Neural progenitor cell (in vitro differentiated cells): ENCODE data around the gene DDC. TPM values are rescaled to one million over a fixed set of nuclear protein-coding genes. Genes with fewer than 3 reads are reported as not detected.

ENCODE experiments used
- DNase-seq: peaks from one replicate; pipeline ENCODE4 v3.0.0-alpha.2; 2016; ENCODE audit warnings: low spot score
- H2AFZ ChIP-seq: fragments of 200-600 bp; sonication (generic); replicated peaks from 2 replicates; pipeline ENCODE4 v1.6.1; 2016; ENCODE audit warnings: antibody characterized with exemption
- H3F3A ChIP-seq: fragments of 200-600 bp; sonication (generic); 2 replicates; pipeline ENCODE4 v1.6.1; 2016; ENCODE audit warnings: antibody characterized with exemption, low read depth
- H3K27ac ChIP-seq: fragments of 200-600 bp; sonication (generic); 2 replicates; pipeline ENCODE4 v1.5.1; 2016; ENCODE audit warnings: mild to moderate bottlenecking
- H3K27me3 ChIP-seq: fragments of 200-600 bp; sonication (generic); 2 replicates; pipeline ENCODE4 v1.6.1; 2016; ENCODE audit warnings: mild to moderate bottlenecking, moderate library complexity
- H3K36me3 ChIP-seq: fragments of 200-600 bp; sonication (generic); 2 replicates; pipeline ENCODE4 v1.5.1; 2016
- H3K4me1 ChIP-seq: fragments of 200-600 bp; sonication (generic); 2 replicates; pipeline ENCODE4 v1.6.1; 2016; ENCODE audit warnings: mixed run types
- H3K4me2 ChIP-seq: fragments of 200-600 bp; sonication (generic); 2 replicates; pipeline ENCODE4 v1.6.1; 2016
- H3K4me3 ChIP-seq: fragments of 200-600 bp; sonication (generic); 2 replicates; pipeline ENCODE4 v1.5.1; 2016
- H3K79me2 ChIP-seq: fragments of 200-600 bp; sonication (generic); 2 replicates; pipeline ENCODE4 v1.6.1; 2016; ENCODE audit warnings: low read depth
- H3K9ac ChIP-seq: fragments of 200-600 bp; sonication (generic); 2 replicates; pipeline ENCODE4 v1.6.1; 2016
- H3K9me3 ChIP-seq: fragments of 200-600 bp; sonication (generic); 2 replicates; pipeline ENCODE4 v1.5.1; 2016; ENCODE audit warnings: low read depth
- H4K20me1 ChIP-seq: fragments of 200-600 bp; sonication (generic); 2 replicates; pipeline ENCODE4 v1.6.1; 2016; ENCODE audit warnings: low read depth
- H3K27ac Mint-ChIP-seq: 3 replicates; pipeline ENCODE4 v1.8.0; 2021; ENCODE audit warnings: mixed read lengths
- H3K27me3 Mint-ChIP-seq: 2 replicates; pipeline ENCODE4 v1.8.0; 2022; ENCODE audit warnings: low read depth, mild to moderate bottlenecking, inconsistent platforms, moderate library complexity, mixed read lengths; ENCODE audit not compliant: insufficient read depth
- H3K36me3 Mint-ChIP-seq: 3 replicates; pipeline ENCODE4 v1.8.0; 2021; ENCODE audit warnings: mixed read lengths
- H3K4me1 Mint-ChIP-seq: 3 replicates; pipeline ENCODE4 v1.8.0; 2021; ENCODE audit warnings: mixed read lengths
- H3K4me3 Mint-ChIP-seq: 3 replicates; pipeline ENCODE4 v1.8.0; 2021; ENCODE audit warnings: mild to moderate bottlenecking, moderate library complexity, mixed read lengths
- H3K9me3 Mint-ChIP-seq: 3 replicates; pipeline ENCODE4 v1.8.0; 2020; ENCODE audit warnings: mixed read lengths
- EZH2 ChIP-seq: fragments of 200-600 bp; sonication (generic); IDR thresholded peaks from 2 replicates; pipeline ENCODE4 v1.6.1; 2017; ENCODE audit warnings: antibody characterized with exemption, mild to moderate bottlenecking, moderate library complexity
- EZH2phosphoT487 ChIP-seq: fragments of 200-600 bp; sonication (generic); IDR thresholded peaks from 2 replicates; pipeline ENCODE4 v1.6.1; 2017; ENCODE audit warnings: antibody characterized with exemption
- total RNA-seq: library from RNA; depleted of rRNA; stranded (reverse); fragments of >200 nt; gene quantifications from 2 replicates; pipeline ENCODE4 v1.2.3, GENCODE V29; 2015; ENCODE audit warnings: low replicate concordance
- TF ChIP-seq, protein P1 (sequence below): fragments of 200-600 bp; sonication (generic); IDR thresholded peaks from 2 replicates; pipeline ENCODE4 v1.5.1; 2017; ENCODE audit warnings: antibody characterized with exemption, mild to moderate bottlenecking

Gene DDC
- total RNA-seq, 1 donor from 2014 or later, result not detected

DNA sequence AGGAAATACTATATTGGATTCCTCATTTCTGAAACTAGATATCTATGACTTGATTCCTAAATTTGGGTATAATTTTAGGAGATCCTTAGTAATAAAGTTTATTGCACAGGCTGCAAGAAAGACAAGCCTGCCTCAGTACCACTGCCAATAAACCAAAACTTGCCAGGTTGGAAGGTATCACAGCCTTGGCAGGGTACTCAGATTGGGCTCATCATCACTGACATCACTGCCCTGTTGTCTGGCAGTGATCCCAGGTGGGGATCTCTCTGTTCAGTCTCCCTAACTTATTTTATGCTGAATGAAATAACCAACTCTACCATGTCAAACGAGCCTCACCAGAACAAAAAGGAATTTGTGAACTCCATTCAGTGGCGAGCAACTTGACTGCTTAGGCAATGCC, 133.9 kb downstream of the DDC start:
- Histone ChIP-seq H3K4me1 (no peaks in the 10 kb centered on the region), H4K20me1 (no peaks in the 10 kb centered on the region), H3F3A (no peaks in the 10 kb centered on the region), H3K27ac (no peak overlapping the region), H2AFZ (no peak overlapping the region), H3K36me3 (no peaks in the 10 kb centered on the region), H3K4me3 (no peak overlapping the region), H3K27me3 (no peaks in the 10 kb centered on the region), H3K4me2 (no peak overlapping the region), H3K9me3 (no peaks in the 10 kb centered on the region), H3K79me2 (no peaks in the 10 kb centered on the region), H3K9ac (no peak overlapping the region)
- no peaks in the 10 kb centered on the region for H3K9me3 Mint-ChIP-seq
- H3K27ac Mint-ChIP-seq, result no peak overlapping the region
- peaks cover 2% of the 10 kb centered on the region for H3K27me3 Mint-ChIP-seq
- no peak overlapping the region for H3K4me3 Mint-ChIP-seq
- H3K36me3 Mint-ChIP-seq, result no peaks in the 10 kb centered on the region
- DNase-seq, result no peak
- H3K4me1 Mint-ChIP-seq, result peaks cover 9% of the 10 kb centered on the region
- TF ChIP-seq EZH2 (no peak), EZH2phosphoT487 (no peak)
- TF ChIP-seq, protein P1, sequence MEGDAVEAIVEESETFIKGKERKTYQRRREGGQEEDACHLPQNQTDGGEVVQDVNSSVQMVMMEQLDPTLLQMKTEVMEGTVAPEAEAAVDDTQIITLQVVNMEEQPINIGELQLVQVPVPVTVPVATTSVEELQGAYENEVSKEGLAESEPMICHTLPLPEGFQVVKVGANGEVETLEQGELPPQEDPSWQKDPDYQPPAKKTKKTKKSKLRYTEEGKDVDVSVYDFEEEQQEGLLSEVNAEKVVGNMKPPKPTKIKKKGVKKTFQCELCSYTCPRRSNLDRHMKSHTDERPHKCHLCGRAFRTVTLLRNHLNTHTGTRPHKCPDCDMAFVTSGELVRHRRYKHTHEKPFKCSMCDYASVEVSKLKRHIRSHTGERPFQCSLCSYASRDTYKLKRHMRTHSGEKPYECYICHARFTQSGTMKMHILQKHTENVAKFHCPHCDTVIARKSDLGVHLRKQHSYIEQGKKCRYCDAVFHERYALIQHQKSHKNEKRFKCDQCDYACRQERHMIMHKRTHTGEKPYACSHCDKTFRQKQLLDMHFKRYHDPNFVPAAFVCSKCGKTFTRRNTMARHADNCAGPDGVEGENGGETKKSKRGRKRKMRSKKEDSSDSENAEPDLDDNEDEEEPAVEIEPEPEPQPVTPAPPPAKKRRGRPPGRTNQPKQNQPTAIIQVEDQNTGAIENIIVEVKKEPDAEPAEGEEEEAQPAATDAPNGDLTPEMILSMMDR, result no peak

DNA sequence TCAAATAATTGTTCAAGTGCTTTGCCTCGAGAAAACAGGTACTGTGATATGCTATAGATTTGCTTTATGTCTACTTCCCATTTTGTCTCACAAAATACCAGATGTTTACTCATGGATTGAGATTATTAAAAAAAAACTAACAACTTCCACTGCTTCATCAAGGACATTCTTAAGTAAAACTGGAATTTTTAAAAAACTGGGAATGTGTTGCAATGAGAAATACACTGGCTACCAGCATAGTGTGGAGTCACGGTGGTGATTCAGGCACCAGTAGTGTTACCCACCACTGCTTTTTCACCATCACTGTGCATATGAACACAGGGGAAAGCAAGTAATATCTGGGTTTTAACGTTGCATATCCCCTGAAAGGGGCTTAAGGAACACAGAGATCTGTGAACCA, 136.3 kb downstream of the DDC start:
- H3K9me3 ChIP-seq, result no peaks in the 10 kb centered on the region
- Mint-ChIP-seq H3K36me3 (no peaks in the 10 kb centered on the region), H3K27me3 (peaks cover 2% of the 10 kb centered on the region), H3K4me1 (peaks cover 9% of the 10 kb centered on the region), H3K27ac (no peak overlapping the region), H3K9me3 (no peaks in the 10 kb centered on the region), H3K4me3 (no peak overlapping the region)
- no peaks in the 10 kb centered on the region for H3K4me1 ChIP-seq
- H3F3A ChIP-seq, result no peaks in the 10 kb centered on the region
- H3K27ac ChIP-seq, result no peak overlapping the region
- no peaks in the 10 kb centered on the region for H3K27me3 ChIP-seq
- H3K9ac ChIP-seq, result no peak overlapping the region
- no peak overlapping the region for H3K4me2 ChIP-seq
- no peaks in the 10 kb centered on the region for H4K20me1 ChIP-seq
- no peak for DNase-seq
- H2AFZ ChIP-seq, result no peak overlapping the region
- H3K4me3 ChIP-seq, result no peak overlapping the region
- TF ChIP-seq EZH2phosphoT487, result no peak
- TF ChIP-seq, protein P1, result no peak
- TF ChIP-seq EZH2, result no peak
- no peaks in the 10 kb centered on the region for H3K36me3 ChIP-seq
- no peaks in the 10 kb centered on the region for H3K79me2 ChIP-seq

DNA sequence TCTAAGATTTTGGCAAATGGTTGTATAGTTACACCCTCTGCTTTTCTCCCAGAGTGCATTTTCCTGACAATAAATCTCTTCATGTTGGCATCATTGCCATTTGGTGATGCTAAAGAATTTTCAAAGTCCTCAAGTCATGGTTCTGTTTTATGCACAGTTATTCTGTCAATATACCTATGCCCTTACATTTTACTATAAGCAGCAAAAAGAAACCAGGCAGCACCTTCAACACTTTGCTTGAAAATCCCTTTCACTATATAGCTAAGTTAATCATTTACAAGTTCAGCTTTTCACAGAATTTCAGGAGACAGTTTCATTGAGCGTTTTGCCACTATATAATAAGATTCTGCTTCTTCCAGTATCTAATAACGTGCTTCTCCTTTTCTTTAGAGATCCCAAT, 137.7 kb downstream of the DDC start:
- H3K27ac Mint-ChIP-seq, result no peak overlapping the region
- Histone ChIP-seq H3K4me1 (no peaks in the 10 kb centered on the region), H3K4me2 (no peak overlapping the region), H3K27ac (no peak overlapping the region), H3K9me3 (no peaks in the 10 kb centered on the region), H3K9ac (no peak overlapping the region), H4K20me1 (no peaks in the 10 kb centered on the region), H3K27me3 (no peaks in the 10 kb centered on the region), H3K4me3 (no peak overlapping the region), H3K36me3 (no peaks in the 10 kb centered on the region), H3F3A (no peaks in the 10 kb centered on the region), H2AFZ (no peak overlapping the region), H3K79me2 (no peaks in the 10 kb centered on the region)
- H3K4me3 Mint-ChIP-seq, result no peak overlapping the region
- no peaks in the 10 kb centered on the region for H3K9me3 Mint-ChIP-seq
- no peak for DNase-seq
- TF ChIP-seq EZH2phosphoT487, result no peak
- TF ChIP-seq, protein P1, result no peak
- no peak for TF ChIP-seq EZH2
- H3K27me3 Mint-ChIP-seq, result peaks cover 2% of the 10 kb centered on the region
- no peaks in the 10 kb centered on the region for H3K36me3 Mint-ChIP-seq
- H3K4me1 Mint-ChIP-seq, result peaks cover 9% of the 10 kb centered on the region
